GM12892 (cell line): Measurements from ENCODE around the gene ARHGAP26.

Source experiments
- POLR2A ChIP-seq: IDR thresholded peaks from 2 replicates; pipeline ENCODE4 v1.6.1; 2011; ENCODE audit warnings: low read depth, low read length, control low read depth
- POLR2AphosphoS5 ChIP-seq: IDR thresholded peaks from 2 replicates; pipeline ENCODE4 v1.6.1; 2011; ENCODE audit warnings: low read depth, low read length, control low read depth
- TAF1 ChIP-seq: IDR thresholded peaks from 2 replicates; pipeline ENCODE4 v1.6.1; 2011; ENCODE audit warnings: low read depth, mild to moderate bottlenecking, control low read depth, low read length, borderline replicate concordance

DNA sequence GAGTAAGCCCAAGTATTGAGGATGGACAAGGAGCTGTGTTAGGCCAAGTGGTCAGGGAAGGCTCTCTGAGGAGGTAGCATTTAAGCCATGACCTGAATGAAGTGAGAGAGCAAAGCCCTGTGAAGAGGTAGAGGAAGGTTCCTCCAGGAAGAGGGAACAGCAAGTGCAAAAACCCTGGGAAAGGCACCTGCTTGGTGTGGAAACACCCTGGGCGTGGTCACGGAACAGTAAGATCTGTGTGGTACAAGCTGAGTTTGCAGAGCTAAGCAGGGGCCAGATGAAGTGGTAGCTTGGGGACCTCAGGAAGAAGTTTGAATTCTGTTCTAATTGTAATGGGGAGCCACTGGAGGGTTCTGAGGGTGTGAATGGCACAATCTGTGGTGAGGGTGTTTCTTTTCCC lies 310.2 kb downstream of the ARHGAP26 start:
- TF ChIP-seq POLR2AphosphoS5 (no peak), POLR2A (no peak), TAF1 (no peak)
